AG10803 (cell line): ENCODE data around the gene HASPIN.
"Not testable (repeated sequence)": the region's sequence is repeated elsewhere in the genome, so short reads cannot be mapped to it uniquely, and the experiment has no call there.

Source experiments
- DNase-seq: peaks from one replicate; pipeline ENCODE4 v3.0.0; 2010; ENCODE audit warnings: low read depth
- H3K4me3 ChIP-seq: 2 replicates; pipeline ENCODE4 v1.5.1; 2011; ENCODE audit warnings: mild to moderate bottlenecking, low read length, control low read depth
- CTCF ChIP-seq: conservative IDR thresholded peaks from 2 replicates; pipeline ENCODE4 v1.5.1; 2011; ENCODE audit warnings: mild to moderate bottlenecking, low read length, control low read depth, inconsistent platforms

HASPIN gene

GRCh38 chr17:3727041-3727440 is 3.3 kb downstream of the HASPIN start:
- DNase-seq, result no peak
- H3K4me3 ChIP-seq, result no peak overlapping the region
- no peak for TF ChIP-seq CTCF

- DNase-seq, H3K4me3 ChIP-seq: not testable (repeated sequence)
Observed at GRCh38 chr17:3728099-3728498, 4.4 kb downstream of the HASPIN start.

DNA sequence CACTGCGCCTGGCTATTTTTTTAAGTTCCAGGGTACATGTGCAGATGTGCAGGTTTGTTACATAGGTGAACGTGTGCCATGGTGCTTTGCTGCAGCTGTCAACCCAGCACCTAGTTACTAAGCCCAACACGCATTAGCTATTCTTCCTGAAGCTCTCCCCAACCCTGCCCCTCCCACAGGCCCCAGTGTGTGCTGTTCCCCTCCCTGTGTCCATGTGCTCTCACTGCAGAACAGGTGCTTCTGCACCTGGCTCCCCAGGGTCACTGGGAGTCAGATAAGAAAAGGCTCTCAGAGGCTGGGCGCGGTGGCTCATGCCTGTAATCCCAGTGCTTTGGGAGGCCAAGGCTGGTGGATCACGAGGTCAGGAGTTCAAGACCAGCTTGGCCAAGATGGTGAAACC is 6.2 kb downstream of the HASPIN start:
- no peak for DNase-seq
- no peak for TF ChIP-seq CTCF
- no peak overlapping the region for H3K4me3 ChIP-seq

DNA sequence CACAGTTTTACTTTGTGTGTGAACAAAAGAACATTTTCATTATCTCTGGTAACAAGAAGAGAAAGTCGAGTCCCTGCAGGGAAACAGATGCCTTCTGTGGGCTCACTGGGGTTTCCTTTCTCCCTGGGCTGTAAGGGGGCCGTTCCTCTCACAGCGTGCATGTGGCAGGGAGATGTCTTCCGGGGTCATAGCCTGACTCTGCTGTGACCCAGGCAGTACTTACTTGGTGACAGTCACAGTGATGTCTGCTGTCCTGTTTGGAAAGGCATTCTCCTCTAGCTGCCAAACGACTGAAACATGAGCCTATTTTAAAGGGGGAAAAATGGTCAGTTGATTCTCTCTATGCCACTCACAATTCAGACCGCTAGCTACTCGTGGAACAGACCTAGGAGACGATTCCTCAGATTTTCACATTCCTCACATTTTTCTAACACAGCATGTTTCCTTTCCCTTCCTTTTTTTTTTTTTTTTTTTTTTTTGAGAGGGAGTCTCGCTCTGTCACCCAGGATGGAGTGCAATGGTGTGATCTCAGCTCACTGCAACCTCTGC is 7.3 kb downstream of the HASPIN start:
- peak; percentile 63 for DNase-seq
- no peak for TF ChIP-seq CTCF
- no peak overlapping the region for H3K4me3 ChIP-seq

DNA sequence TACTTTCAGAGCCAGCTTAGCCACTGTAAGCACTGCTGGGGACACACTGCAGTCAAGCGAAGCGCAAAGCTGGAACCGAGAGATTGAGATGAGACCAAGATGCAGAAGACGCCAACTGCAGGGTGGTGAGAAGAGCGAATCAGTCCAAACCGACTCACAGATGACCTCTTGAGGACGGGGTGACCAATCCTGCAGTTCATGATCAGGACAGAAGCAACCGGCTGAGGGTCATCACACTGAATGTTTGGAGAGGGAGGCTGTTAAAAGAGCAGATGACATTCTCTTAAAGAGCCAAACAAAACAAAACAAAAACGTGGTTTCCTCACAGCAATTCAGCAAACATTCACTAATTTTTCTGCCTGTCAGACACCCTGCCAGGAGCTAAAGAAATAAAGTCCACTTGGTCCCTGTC is 8.5 kb downstream of the HASPIN start:
- TF ChIP-seq CTCF, result 0 out of 2 replicates have a peak, but pooled peaks have one; percentile 14
- no peak overlapping the region for H3K4me3 ChIP-seq
- DNase-seq, result peak; percentile 27

GRCh38 chr17:3734911-3735276 is 11.2 kb downstream of the HASPIN start:
- not testable (repeated sequence) for DNase-seq

GRCh38 chr17:3735515-3735914 is 11.8 kb downstream of the HASPIN start:
- no peak overlapping the region for H3K4me3 ChIP-seq
- TF ChIP-seq CTCF, result no peak
- no peak for DNase-seq

More at GRCh38 chr17:3734911-3735276, 11.2 kb downstream of the HASPIN start:
- not testable (repeated sequence) for H3K4me3 ChIP-seq

DNA sequence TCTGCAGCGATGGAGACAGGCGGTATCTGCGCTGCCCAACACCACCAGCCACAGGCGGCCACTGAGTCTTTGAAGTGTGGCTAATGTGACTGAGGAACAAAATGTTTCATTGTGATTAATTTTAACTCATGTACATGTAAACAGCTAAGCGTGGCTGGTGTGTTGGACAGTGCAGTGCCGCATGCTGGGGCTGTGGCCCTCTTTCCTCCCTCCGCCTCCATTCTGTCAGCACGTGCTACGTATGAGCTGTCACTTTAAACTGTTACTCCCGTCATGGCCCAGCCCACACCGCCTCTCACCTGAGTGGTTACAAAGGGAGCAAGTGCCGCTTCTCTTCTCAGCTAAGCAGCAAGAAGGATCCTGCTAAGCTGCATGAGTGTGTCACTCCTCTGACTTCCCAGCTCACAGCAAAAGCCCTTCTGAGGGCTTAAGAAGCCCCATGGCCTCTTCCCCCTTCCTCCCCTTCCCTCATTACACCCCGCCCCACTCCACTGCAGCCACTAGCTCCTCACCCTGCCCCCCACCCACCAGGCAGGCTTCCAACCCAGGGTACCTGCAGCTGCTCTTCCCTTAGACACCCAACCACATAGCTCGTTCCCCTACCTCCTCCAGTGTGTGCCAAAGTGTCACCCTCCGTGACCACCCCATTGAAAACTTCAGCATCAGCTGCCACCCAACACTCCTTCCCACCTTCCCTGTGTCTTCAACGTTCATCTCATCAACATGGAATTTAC is 15.0 kb downstream of the HASPIN start:
- no peak overlapping the region for H3K4me3 ChIP-seq
- DNase-seq, result no peak
- no peak for TF ChIP-seq CTCF
